A172 (cell line): ENCODE measurements around the gene LDLRAD4. TPM values are rescaled to one million over a fixed set of nuclear protein-coding genes. Genes with fewer than 3 reads are reported as not detected.

Source experiments
- DNase-seq: peaks from one replicate; pipeline ENCODE4 v3.0.0-alpha.2; 2015; ENCODE audit warnings: low spot score
- total RNA-seq: library from RNA; depleted of rRNA; stranded (reverse); fragments of >200 nt; shearing (Covaris generic); gene quantifications from 2 replicates; pipeline ENCODE4 v1.2.3, GENCODE V29; 2014

Gene LDLRAD4
- total RNA-seq, 1 experiment from 2014 or later = 5.7 TPM

DNA sequence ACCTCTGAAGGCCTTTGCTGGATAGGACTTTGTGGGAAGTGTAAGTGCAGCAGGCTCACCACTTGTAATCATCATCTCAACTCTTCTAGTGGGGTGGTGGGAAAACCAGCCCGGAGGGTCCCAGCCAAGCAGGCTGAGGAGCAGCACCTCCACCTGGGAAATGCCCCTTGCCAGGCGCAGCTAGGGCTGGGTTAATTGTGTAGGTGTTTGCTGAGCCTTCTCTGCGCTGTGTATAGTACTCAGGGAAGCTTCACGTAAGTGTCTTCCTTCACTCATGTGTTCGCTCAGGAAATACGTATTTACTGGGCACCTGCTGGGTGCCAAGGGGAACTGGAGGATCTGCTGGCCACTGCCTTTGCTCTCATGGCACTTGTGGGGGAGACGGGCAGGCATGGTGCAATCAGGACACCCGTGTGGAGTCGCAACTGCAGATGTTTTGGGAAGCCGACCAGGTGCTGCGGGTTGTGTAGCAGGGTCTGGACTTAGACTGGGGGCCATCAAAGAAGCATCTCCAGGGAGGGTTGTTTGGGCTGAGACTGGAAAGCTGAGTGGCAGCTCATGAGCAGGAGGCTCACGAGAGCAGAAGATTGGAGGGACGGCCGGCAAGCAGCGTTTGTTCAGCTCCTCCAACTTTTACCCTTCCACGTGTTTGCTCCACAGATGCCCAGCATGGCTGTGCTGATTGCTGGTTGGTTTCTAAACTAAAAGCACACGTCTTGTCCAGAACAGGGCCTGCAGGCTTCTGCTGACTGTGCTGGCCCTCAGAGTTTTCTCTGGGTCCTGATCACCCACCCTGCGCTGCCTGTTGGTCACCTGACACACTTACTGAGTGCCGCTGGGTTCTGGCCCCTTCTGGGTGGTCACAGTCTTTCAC, 164.6 kb downstream of the LDLRAD4 start:
- DNase-seq = no peak

- no peak for DNase-seq
Measured at GRCh38 chr18:13386891-13387801, 168.6 kb downstream of the LDLRAD4 start.

DNA sequence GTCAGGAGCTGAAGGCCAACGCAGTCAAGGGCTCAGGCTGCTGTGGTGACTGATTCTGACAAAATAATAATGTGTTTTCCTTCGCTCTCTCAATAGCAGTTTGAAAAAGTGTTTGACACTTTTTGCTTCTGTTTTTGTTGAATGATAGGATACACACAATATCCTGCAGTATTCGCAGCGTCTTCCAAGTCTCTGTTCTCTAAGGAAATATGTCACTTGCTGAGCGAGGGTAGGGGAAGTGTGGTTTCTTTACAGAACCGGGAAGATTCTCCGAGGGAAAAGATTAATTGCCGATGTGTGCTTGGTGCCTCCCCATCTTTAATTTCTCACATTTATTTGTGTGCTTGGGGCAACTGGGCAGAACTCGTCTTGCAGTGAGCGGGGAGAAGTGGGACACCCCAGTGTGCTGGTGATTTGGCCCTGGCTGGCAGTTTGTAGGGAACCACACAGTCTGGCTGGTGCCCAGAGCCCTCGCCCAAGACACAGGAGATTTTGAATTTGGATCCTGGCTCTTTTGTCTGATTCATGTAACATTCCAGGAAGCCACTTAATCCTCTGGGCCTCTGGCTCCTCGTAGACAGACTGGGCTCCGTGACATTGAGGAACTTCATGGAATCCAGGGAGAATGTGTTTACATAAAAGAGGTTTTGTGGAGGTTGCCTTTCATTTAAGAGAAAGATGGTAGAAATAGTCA, 169.4 kb downstream of the LDLRAD4 start:
- DNase-seq = peak; percentile 71

GRCh38 chr18:13388586-13389490, 170.3 kb downstream of the LDLRAD4 start:
- no peak for DNase-seq

- no peak for DNase-seq
Measured at GRCh38 chr18:13389491-13390131, 171.1 kb downstream of the LDLRAD4 start.

- no peak for DNase-seq
Measured at GRCh38 chr18:13390196-13390595, 171.6 kb downstream of the LDLRAD4 start.

DNA sequence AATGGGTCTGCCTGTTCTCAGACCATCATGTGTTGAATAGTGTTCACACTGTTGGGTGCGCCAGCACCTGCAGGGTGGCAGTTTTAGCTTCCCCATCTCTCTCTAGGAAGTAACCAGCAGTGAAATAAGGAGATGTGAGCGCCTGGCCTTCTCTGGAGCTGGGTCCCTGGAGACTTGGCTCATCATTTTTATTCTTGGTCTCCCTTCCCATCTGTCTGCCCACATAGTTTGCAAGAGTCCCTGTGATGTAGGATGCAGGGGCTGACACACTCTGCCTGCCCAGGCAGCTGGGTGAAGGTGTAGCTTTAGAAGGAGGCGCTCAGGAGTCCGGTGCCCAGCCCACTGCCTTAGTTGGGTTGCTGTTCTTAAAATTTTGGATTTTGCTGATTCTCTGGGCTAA, 172.2 kb downstream of the LDLRAD4 start:
- no peak for DNase-seq

GRCh38 chr18:13392029-13392750, 173.6 kb downstream of the LDLRAD4 start:
- no peak for DNase-seq

DNA sequence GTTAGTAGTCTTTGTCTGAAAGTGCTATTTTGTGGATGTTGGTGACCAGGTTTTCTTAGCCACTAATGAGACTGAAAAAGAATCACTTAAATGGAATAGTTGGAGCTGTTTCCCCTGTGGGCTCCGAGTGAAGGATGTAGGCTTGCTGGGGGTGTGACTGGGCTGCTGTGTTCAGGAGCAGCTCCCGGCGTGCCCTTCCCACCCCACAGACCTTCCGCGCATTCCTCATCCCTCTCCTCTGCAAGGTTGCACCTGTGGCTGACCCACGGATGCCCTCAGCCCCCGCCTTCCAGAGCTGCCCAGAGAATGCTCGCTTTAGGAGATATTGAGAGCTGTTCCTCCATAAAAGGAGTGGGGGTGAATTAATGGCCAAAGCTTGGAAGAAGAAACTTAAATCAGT, 174.3 kb downstream of the LDLRAD4 start:
- DNase-seq = no peak

- DNase-seq = no peak
Measured at GRCh38 chr18:13393338-13393737, 174.8 kb downstream of the LDLRAD4 start.

- no peak for DNase-seq
Measured at GRCh38 chr18:13394801-13395200, 176.2 kb downstream of the LDLRAD4 start.

GRCh38 chr18:13395577-13395976, 177.0 kb downstream of the LDLRAD4 start:
- no peak for DNase-seq

- no peak for DNase-seq
Measured at GRCh38 chr18:13397504-13398163, 179.1 kb downstream of the LDLRAD4 start.

- DNase-seq = no peak
Measured at GRCh38 chr18:13398631-13399030, 180.1 kb downstream of the LDLRAD4 start.

DNA sequence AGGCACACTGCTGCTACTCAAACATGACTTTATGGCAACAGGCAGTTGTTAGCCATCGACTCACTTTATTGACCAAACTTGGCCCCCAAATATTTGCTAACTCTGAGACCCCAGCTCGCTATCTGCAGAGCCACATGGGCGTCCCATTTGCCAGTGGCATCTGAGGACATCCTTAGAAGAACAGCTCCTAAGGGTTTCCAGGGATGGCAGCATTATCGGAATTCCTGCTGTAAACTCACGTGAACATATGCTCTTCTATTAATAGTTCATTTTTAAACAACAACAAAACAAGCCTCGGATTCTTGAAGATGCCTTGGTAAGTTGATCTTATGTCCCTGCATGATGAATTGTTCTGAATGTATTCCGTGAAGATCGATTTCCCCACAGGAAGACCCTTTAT, 181.0 kb downstream of the LDLRAD4 start:
- no peak for DNase-seq

- DNase-seq = no peak
Measured at GRCh38 chr18:13400636-13401315, 182.2 kb downstream of the LDLRAD4 start.

DNA sequence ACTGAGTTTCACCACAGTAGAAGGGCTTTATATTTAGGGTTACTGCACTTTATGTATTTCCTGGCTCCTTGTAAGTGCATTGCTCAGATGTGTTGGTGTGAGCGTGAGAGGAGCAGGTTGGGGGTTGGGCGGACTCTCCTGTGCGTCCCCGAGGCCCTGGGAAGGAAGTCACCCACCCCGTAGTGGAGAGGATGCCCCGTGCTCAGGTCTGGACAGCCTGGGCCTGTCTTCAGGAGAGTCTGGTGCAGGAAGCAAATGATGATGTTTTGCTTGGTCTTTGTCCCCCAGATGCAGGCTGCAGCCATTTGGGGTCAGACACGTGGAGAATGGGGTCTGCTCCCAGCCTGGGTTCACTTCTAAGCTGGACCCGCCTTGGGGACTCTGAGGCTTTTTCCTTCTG, 182.8 kb downstream of the LDLRAD4 start:
- DNase-seq = no peak

DNA sequence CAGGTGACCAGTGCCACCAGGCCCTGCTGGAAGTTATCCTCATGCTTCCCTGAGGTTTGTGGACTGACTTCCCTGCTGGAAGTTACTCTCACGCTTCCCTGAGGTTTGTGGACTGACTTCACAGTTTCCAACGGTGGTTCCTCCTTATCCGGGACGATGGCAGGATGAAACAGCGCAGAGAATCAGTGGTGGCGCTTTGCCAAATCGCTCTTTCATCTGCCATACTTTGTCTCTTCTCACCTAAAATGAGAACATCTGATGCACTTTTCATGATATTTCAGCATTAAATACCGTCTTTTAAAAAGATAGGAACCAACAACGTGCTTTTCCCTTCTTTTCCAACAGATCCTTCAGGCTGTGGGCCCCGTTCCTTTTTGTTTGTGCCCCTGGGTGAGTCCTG, 183.3 kb downstream of the LDLRAD4 start:
- DNase-seq = no peak
